Vagina (tissue), 2 donors: ENCODE measurements around the gene JAG2. TPM values are rescaled to one million over a fixed set of nuclear protein-coding genes. Genes with fewer than 3 reads are reported as not detected.

Experiments used
- DNase-seq, 2 donors: peaks; one replicate each; pipeline ENCODE4 v3.0.0-alpha.2; 2017; ENCODE audit errors: extremely low spot score in 2 of 2
- H3K27ac ChIP-seq: fragments of 200-600 bp; sonication (generic); one replicate; pipeline ENCODE4 v1.5.1; 2019
- H3K27me3 ChIP-seq: fragments of 200-600 bp; sonication (generic); one replicate; pipeline ENCODE4 v1.5.1; 2019
- H3K36me3 ChIP-seq, 2 donors: fragments of 200-600 bp; sonication (generic); one replicate each; pipeline ENCODE4 v1.5.1; 2017 to 2019
- H3K4me1 ChIP-seq: fragments of 200-600 bp; sonication (generic); one replicate; pipeline ENCODE4 v1.5.1; 2019
- H3K4me3 ChIP-seq, 2 donors: fragments of 200-600 bp; sonication (generic); 1 replicate in 1 of 2; 2 replicates in 1 of 2; pipeline ENCODE4 v1.5.1; 2016 to 2019
- H3K9me3 ChIP-seq: fragments of 200-600 bp; sonication (generic); one replicate; pipeline ENCODE4 v1.5.1; 2019
- POLR2A ChIP-seq, 2 donors: fragments of 450-650 bp; IDR thresholded peaks; one replicate each; pipeline ENCODE4 v1.6.1; 2017; ENCODE audit warnings: antibody characterized with exemption in 2 of 2, mild to moderate bottlenecking in 2 of 2, moderate library complexity in 2 of 2
- POLR2AphosphoS5 ChIP-seq, 2 donors: sonication (generic); formaldehyde crosslinking; IDR thresholded peaks; one replicate each; pipeline ENCODE4 v1.9.0; 2017; ENCODE audit warnings: antibody characterized with exemption in 2 of 2, mild to moderate bottlenecking in 2 of 2, low read depth in 1 of 2; ENCODE audit not compliant: insufficient read depth in 1 of 2
- intact Hi-C: fragments of 100-400 bp; cut with DNase I; formaldehyde crosslinking; loops from one replicate; pipeline ENCODE4 v1.15.1; 2023
- total RNA-seq: library from RNA; depleted of rRNA; stranded (reverse); fragments of >200 nt; gene quantifications from one replicate; pipeline ENCODE4 v1.2.3, GENCODE V29; 2016
- TF ChIP-seq, protein P1 (sequence below), 3 experiments: fragments of 450-650 bp in 2 of 3; fragments of 200-600 bp in 1 of 3; sonication (generic) in 1 of 3; IDR thresholded peaks; one replicate each; pipeline ENCODE4 v1.5.1; 2017 to 2019; ENCODE audit warnings: antibody characterized with exemption in 3 of 3, mild to moderate bottlenecking in 2 of 3, moderate library complexity in 2 of 3

The JAG2 gene
- total RNA-seq, 1 donor from 2014 or later, result 17.7 TPM

DNA sequence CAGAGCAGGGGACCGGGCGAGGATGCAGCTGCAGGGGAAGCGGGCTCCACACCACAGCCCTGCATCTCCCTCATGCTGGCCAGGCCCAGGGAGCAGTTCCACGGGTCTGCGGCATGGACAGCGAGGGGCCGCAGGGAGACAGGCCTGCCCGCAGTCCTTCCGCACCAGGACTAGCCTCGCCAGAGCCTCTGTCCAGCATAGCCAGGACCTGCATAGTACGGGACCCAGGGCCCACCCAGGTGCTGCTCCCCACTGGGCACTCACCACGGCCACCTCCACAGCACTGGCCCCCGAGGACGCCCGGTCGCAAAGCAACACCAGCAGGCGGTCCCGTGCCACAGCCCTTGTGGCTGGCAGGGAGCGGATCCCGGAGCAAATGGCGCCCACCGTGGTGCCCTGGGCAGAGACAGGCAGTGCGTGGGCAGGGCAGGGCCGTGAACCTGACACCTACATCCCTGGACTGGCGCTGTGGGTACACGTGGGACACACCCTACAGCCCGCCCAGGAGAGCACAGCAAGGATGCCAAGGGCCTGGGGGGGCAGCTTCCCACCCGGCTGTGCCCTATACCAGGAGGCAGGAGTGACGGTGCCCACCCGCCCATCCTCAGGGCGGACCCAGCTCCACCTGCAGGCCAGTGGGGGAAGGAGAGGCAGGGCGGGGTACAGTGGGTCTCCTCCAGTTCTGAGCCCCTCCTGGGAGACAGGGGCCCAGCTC lies 23.8 kb downstream of the JAG2 start:
- H3K36me3 ChIP-seq, result no peaks in the 10 kb centered on the region
- DNase-seq, result no peak
- no peak overlapping the region for H3K4me3 ChIP-seq
- H3K9me3 ChIP-seq, result no peaks in the 10 kb centered on the region
- no peak overlapping the region for H3K27ac ChIP-seq
- no peaks in the 10 kb centered on the region for H3K27me3 ChIP-seq
- intact Hi-C loops, result no loop called here
- no peaks in the 10 kb centered on the region for H3K4me1 ChIP-seq
- TF ChIP-seq, protein P1, sequence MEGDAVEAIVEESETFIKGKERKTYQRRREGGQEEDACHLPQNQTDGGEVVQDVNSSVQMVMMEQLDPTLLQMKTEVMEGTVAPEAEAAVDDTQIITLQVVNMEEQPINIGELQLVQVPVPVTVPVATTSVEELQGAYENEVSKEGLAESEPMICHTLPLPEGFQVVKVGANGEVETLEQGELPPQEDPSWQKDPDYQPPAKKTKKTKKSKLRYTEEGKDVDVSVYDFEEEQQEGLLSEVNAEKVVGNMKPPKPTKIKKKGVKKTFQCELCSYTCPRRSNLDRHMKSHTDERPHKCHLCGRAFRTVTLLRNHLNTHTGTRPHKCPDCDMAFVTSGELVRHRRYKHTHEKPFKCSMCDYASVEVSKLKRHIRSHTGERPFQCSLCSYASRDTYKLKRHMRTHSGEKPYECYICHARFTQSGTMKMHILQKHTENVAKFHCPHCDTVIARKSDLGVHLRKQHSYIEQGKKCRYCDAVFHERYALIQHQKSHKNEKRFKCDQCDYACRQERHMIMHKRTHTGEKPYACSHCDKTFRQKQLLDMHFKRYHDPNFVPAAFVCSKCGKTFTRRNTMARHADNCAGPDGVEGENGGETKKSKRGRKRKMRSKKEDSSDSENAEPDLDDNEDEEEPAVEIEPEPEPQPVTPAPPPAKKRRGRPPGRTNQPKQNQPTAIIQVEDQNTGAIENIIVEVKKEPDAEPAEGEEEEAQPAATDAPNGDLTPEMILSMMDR (IDR thresholded peaks at IDR 0.05), result no peak
- no peak for TF ChIP-seq POLR2A (IDR thresholded peaks at IDR 0.05)
- TF ChIP-seq POLR2AphosphoS5 (IDR thresholded peaks at IDR 0.05; ENCODE audit: insufficient read depth in 1 of 2, low read depth in 1 of 2), result no peak

DNA sequence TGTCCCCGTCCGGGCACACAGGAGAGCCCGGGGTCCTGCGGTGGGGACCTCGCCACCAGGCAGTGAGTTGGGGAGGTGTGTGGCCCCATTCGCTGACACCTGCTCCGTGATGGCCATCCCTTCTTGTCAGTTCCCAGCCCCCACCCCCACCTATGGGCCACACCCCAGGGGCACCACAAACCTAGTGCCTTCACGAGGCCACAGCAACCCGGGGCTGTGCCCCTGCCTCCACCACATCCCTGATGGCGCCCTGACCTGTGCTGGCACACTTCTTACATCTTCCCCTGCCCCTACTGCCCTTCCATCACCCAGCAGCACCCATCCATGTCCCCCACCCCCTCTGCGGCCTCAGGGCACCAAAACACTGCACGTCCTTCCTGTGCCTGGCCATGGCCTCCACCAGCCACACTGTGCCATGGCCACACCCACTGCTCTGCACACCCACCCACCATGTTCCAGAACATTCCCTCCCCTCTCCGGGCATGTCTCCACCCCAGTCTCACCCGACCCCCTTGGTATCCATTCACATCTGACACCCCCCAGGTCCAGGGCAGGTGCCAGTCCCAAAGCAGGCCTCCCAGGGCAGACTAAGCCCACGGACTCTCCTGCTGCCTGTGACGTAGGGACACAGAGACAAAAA lies 24.4 kb downstream of the JAG2 start:
- Histone ChIP-seq H3K27me3 (no peaks in the 10 kb centered on the region), H3K4me3 (no peak overlapping the region), H3K27ac (no peak overlapping the region), H3K36me3 (no peaks in the 10 kb centered on the region), H3K9me3 (no peaks in the 10 kb centered on the region), H3K4me1 (no peaks in the 10 kb centered on the region)
- intact Hi-C loops, result no loop called here
- TF ChIP-seq POLR2A (IDR thresholded peaks at IDR 0.05), result no peak
- no peak for DNase-seq

DNA sequence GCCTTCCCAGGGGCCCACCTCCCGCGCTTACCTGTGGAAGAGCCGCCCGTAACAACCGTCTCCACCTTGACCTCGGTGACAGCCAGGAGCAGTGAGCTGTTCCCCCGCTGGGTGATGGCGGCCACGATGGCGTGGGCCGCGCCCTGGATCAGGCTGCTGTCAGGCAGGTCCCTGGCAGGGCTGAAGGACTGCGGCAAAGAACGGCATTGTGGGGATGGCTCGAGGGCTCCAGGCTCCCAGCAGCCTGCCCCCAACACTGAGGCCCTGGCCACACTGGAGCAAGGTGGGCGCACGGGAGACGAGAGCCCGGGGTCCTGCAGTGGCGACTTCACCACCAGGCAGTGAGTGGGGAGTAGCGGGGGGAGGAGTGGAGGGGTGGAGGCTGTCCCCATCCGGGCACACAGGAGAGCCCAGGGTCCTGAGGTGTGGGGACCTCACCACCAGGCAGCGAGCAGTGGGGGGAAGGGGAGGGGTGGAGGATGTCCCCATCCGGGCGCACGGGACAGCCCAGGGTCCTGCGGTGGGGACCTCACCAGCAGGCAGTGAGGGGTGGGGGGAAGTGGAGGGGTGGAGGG lies 25.0 kb downstream of the JAG2 start:
- Histone ChIP-seq H3K9me3 (no peaks in the 10 kb centered on the region), H3K4me1 (no peaks in the 10 kb centered on the region), H3K4me3 (no peak overlapping the region), H3K27me3 (no peaks in the 10 kb centered on the region), H3K27ac (no peak overlapping the region), H3K36me3 (no peaks in the 10 kb centered on the region)
- intact Hi-C loops, result no loop called here
- TF ChIP-seq POLR2A (IDR thresholded peaks at IDR 0.05), result no peak
- no peak for TF ChIP-seq POLR2AphosphoS5 (IDR thresholded peaks at IDR 0.05; ENCODE audit: insufficient read depth in 1 of 2, low read depth in 1 of 2)
- TF ChIP-seq, protein P1 (IDR thresholded peaks at IDR 0.05), result no peak
- no peak for DNase-seq

DNA sequence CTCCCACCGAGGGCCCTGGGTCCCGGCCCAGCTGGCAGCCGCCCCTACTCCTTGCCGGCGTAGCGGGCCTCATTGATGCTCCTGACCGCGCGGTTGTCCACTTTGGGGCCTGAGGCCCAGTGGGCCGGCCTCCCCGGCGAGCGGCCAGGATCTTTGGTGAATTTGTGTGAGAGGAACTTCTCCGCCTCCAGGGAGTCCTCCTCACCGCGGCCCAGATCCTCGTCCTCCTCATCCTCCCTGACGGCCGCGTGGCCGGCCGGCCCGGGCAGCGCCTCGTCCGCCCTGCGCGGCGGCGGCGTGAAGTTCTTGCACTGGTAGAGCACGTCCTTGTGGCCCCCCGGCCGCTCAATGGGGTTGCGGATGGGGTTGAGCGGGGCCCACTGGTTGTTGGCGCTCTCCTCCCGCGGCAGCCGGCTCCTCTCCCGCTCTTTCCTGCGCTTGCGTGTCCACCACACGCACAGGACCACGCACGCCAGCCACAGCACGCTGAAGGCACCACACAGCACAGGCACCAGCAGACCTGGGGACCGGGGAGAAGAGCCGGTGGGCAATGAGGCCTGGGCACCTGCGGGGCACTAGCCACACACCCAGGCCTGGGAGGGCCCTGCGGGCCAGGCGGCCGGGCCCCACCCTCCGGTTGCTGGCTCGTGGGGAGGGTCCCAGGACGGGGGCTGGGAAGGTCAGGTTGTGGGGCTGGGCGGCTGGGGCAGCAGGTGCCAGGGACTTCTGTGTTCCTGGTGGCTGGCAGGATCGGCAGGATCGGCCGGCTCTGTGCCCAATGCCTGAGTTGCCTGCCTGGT lies 25.7 kb downstream of the JAG2 start:
- no peak for DNase-seq
- intact Hi-C loops, result no loop called here
- TF ChIP-seq, protein P1 (IDR thresholded peaks at IDR 0.05), result no peak
- TF ChIP-seq POLR2A (IDR thresholded peaks at IDR 0.05) (no peak), POLR2AphosphoS5 (IDR thresholded peaks at IDR 0.05; ENCODE audit: insufficient read depth in 1 of 2, low read depth in 1 of 2) (no peak)

DNA sequence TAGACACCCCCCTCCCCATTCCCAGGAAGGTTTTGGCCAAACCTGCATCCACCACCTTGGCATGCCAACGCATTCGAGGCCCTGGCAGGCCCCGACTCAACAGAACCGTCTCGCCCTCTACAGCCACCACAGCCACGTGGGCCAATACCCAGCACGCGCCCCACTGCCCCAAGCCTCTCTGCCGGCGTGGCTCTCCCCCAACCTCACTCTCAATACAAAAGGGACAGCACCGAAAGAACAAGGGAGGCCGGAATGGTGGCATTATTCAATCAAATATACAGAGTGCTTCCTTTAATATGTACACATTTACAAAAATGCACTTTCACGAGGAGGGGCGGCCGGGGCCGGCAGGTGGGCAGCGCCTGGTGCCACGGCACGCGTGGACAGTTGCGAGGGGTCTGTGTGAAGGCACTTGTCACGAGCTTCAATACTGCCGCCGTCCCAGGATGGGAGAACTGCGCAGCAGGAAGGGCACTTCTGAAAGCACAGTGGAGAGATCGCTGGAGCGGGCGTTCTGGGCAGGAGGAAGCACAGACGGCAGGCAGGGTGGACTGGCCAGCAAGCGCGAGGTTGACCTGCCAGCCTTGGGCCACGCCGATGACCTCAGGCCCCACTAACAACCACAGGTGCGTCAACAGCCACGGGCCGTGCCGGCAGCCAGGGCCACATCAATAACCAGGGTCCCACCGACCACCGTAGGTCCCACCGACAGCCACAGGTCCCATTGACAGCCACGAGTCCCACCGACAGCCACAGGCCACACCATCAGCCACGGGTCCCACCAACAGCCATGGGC lies 26.9 kb downstream of the JAG2 start:
- Histone ChIP-seq H3K27me3 (no peaks in the 10 kb centered on the region), H3K27ac (no peak overlapping the region), H3K4me1 (no peaks in the 10 kb centered on the region), H3K36me3 (no peaks in the 10 kb centered on the region), H3K4me3 (no peak overlapping the region), H3K9me3 (no peaks in the 10 kb centered on the region)
- intact Hi-C loops, result no loop called here
- no peak for DNase-seq
- TF ChIP-seq, protein P1 (IDR thresholded peaks at IDR 0.05), result no peak
- TF ChIP-seq POLR2AphosphoS5 (IDR thresholded peaks at IDR 0.05; ENCODE audit: insufficient read depth in 1 of 2, low read depth in 1 of 2) (no peak), POLR2A (IDR thresholded peaks at IDR 0.05) (no peak)

More for the DNA sequence above, 25.7 kb downstream of the JAG2 start:
- Histone ChIP-seq H3K9me3 (no peaks in the 10 kb centered on the region), H3K4me1 (no peaks in the 10 kb centered on the region), H3K27ac (no peak overlapping the region), H3K36me3 (no peaks in the 10 kb centered on the region), H3K27me3 (no peaks in the 10 kb centered on the region), H3K4me3 (no peak overlapping the region)
